ENCODE measurements around the gene LMO7.
A peak's percentile ranks its signal among the peaks of the same experiment; 100 is the strongest.

The LMO7 gene

DNA sequence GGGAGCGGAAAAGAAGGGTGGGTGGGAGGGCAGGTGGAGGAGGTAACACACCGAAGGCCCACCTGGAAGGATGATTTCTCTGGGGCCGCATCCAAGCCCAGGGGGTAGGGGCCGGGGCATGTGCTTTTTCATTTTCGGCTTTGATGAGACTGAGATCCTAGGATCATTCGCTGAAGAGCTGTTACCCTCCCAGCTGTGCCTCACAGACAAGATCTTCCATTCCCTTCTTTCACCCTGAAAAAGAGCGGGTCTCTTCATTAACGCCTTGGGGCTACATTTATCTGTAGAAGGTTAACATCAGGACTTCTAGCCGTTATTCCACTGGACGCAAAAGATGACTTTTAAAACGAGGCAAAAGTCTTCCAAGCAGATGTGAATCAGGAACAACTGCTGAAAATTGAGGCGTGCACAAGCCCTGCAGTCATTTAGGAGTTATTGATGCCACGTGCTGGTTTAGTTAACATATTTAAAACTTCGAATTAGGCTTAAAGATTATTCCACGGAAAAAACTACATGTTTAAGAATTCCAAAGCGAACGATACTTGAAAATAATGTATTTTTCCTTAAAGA, 1.1 kb downstream of the LMO7 start:
- TF ChIP-seq, protein P1, sequence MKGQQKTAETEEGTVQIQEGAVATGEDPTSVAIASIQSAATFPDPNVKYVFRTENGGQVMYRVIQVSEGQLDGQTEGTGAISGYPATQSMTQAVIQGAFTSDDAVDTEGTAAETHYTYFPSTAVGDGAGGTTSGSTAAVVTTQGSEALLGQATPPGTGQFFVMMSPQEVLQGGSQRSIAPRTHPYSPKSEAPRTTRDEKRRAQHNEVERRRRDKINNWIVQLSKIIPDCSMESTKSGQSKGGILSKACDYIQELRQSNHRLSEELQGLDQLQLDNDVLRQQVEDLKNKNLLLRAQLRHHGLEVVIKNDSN (IDR thresholded peaks at IDR 0.05), result no peak
- no peak for TF ChIP-seq TCF12 (IDR thresholded peaks at IDR 0.05; ENCODE audit: low read depth)
- no peak for TF ChIP-seq EP300 (IDR thresholded peaks at IDR 0.05; ENCODE audit: borderline replicate concordance)
- TF ChIP-seq, protein P2, sequence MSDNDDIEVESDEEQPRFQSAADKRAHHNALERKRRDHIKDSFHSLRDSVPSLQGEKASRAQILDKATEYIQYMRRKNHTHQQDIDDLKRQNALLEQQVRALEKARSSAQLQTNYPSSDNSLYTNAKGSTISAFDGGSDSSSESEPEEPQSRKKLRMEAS (IDR thresholded peaks at IDR 0.05), result peak; percentile 34; the same call in 1 of the 2 replicates
- TF ChIP-seq ZBTB7A (IDR thresholded peaks at IDR 0.05; ENCODE audit: low read depth), result no peak

DNA sequence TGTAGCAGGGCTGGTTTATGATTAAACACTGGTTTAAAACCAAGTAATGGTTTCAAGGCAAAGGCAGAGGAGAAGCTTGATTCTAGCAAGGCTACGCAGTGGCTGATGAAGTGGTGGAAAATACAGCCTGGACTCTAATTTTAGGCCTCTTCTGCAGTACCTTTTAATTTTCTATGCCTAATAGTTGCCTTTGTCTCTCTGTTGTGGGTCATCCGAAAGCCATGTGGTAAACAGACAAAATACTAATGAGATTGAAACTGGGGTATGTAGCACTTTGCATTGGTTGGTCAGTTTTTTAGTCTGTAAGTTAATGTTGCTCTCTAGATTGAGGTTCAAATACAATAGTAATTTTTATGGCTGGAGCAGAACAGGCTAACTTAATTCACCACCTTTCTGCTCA, 3.3 kb downstream of the LMO7 start:
- TF ChIP-seq, protein P3, sequence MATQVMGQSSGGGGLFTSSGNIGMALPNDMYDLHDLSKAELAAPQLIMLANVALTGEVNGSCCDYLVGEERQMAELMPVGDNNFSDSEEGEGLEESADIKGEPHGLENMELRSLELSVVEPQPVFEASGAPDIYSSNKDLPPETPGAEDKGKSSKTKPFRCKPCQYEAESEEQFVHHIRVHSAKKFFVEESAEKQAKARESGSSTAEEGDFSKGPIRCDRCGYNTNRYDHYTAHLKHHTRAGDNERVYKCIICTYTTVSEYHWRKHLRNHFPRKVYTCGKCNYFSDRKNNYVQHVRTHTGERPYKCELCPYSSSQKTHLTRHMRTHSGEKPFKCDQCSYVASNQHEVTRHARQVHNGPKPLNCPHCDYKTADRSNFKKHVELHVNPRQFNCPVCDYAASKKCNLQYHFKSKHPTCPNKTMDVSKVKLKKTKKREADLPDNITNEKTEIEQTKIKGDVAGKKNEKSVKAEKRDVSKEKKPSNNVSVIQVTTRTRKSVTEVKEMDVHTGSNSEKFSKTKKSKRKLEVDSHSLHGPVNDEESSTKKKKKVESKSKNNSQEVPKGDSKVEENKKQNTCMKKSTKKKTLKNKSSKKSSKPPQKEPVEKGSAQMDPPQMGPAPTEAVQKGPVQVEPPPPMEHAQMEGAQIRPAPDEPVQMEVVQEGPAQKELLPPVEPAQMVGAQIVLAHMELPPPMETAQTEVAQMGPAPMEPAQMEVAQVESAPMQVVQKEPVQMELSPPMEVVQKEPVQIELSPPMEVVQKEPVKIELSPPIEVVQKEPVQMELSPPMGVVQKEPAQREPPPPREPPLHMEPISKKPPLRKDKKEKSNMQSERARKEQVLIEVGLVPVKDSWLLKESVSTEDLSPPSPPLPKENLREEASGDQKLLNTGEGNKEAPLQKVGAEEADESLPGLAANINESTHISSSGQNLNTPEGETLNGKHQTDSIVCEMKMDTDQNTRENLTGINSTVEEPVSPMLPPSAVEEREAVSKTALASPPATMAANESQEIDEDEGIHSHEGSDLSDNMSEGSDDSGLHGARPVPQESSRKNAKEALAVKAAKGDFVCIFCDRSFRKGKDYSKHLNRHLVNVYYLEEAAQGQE (IDR thresholded peaks at IDR 0.05; ENCODE audit: low read depth), result no peak
- TF ChIP-seq RAD21 (IDR thresholded peaks at IDR 0.05; ENCODE audit: low read depth) (no peak), NFIC (IDR thresholded peaks at IDR 0.05) (no peak), EGR1 (IDR thresholded peaks at IDR 0.05) (no peak), TEAD4 (IDR thresholded peaks at IDR 0.05) (no peak), CREB1 (IDR thresholded peaks at IDR 0.05; ENCODE audit: low read depth) (no peak), YY1 (IDR thresholded peaks at IDR 0.05; ENCODE audit: low read depth) (no peak), EP300 (IDR thresholded peaks at IDR 0.05; ENCODE audit: borderline replicate concordance) (no peak), ZBTB7A (IDR thresholded peaks at IDR 0.05; ENCODE audit: low read depth) (no peak)

DNA sequence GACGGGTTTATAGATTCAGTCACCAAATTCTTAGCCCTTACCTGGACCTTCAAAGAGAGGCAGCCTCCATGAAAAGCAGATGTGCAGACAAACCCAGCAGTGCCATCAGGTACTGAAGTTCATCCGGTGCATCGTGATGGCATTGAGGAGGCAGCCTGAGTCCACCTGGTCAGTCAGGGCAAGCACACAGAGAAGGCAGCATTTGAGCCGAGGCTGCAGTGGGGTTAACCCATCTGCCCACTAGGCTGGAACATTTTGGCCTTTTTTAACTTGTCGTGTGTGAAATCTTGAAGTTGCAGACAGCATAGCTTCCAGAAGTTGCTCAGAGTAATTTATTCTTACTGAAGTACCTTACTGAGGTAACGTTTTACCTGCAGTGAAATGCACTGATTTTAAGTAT, 4.9 kb downstream of the LMO7 start:
- TF ChIP-seq, protein P3 (IDR thresholded peaks at IDR 0.05; ENCODE audit: low read depth), result no peak
- TF ChIP-seq EP300 (IDR thresholded peaks at IDR 0.05; ENCODE audit: borderline replicate concordance) (no peak), TAF1 (IDR thresholded peaks at IDR 0.05; ENCODE audit: low read depth) (no peak), NFIC (IDR thresholded peaks at IDR 0.05) (no peak), TEAD4 (IDR thresholded peaks at IDR 0.05) (no peak), CREB1 (IDR thresholded peaks at IDR 0.05; ENCODE audit: low read depth) (no peak), TCF12 (IDR thresholded peaks at IDR 0.05; ENCODE audit: low read depth) (no peak)
- TF ChIP-seq, protein P1 (IDR thresholded peaks at IDR 0.05), result no peak
- TF ChIP-seq, protein P2 (IDR thresholded peaks at IDR 0.05), result no peak

DNA sequence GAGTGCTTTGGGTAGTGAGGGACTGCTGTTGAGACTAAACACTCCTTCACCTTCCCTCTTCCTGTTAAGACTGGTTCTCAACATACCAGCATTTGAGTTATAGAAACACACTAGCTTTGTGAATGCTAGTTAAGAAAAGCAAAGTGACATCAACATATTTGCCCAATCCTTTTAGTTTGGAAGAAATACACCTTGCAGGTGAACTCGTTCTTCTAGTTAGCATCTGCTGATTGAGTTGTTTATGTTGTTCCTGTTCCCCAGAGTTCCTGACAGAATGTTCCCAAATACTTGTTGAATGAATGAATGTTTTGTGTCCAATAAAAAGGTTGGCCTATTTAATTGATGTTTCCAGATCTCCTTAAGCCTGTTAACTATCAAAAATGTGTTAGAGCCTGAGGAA, 7.1 kb downstream of the LMO7 start:
- TF ChIP-seq, protein P3 (IDR thresholded peaks at IDR 0.05; ENCODE audit: low read depth), result no peak
- TF ChIP-seq TCF12 (IDR thresholded peaks at IDR 0.05; ENCODE audit: low read depth), result no peak
- TF ChIP-seq YY1 (IDR thresholded peaks at IDR 0.05; ENCODE audit: low read depth), result no peak
- TF ChIP-seq, protein P2 (IDR thresholded peaks at IDR 0.05), result no peak
- no peak for TF ChIP-seq CEBPB (IDR thresholded peaks at IDR 0.05)
- no peak for TF ChIP-seq TAF1 (IDR thresholded peaks at IDR 0.05; ENCODE audit: low read depth)
- TF ChIP-seq, protein P1 (IDR thresholded peaks at IDR 0.05), result no peak
- TF ChIP-seq TEAD4 (IDR thresholded peaks at IDR 0.05), result no peak
- TF ChIP-seq CREB1 (IDR thresholded peaks at IDR 0.05; ENCODE audit: low read depth), result no peak
- no peak for TF ChIP-seq EP300 (IDR thresholded peaks at IDR 0.05; ENCODE audit: borderline replicate concordance)
- no peak for TF ChIP-seq EGR1 (IDR thresholded peaks at IDR 0.05)
- TF ChIP-seq FOXM1 (IDR thresholded peaks at IDR 0.05; ENCODE audit: borderline replicate concordance, low read depth), result no peak
- no peak for TF ChIP-seq NFIC (IDR thresholded peaks at IDR 0.05)
- no peak for TF ChIP-seq RAD21 (IDR thresholded peaks at IDR 0.05; ENCODE audit: low read depth)
- no peak for TF ChIP-seq ZBTB7A (IDR thresholded peaks at IDR 0.05; ENCODE audit: low read depth)
